Measurements from ENCODE around the gene GMDS. TPM values are rescaled to one million over a fixed set of nuclear protein-coding genes. Genes with fewer than 3 reads are reported as not detected.
A peak's percentile ranks its signal among the peaks of the same experiment; 100 is the strongest.

Gene GMDS
- total and polyA plus RNA-seq, 2 of the 4 experiments (the other 2 are of a cell fraction): 7.3 to 21.9 TPM

- WGBS, 2 experiments (ENCODE audit: extremely low coverage in 2 of 2, insufficient read length in 1 of 2): 28% methylated on average over 35 of the region's 60 CpGs; no CpG with 5 or more reads in 1 of the 2 experiments
- Histone ChIP-seq H3K9ac (ENCODE audit: low read depth, low read length) (peak overlapping the region; percentile 78), H2AFZ (replicated peaks; ENCODE audit: low read length, poor library complexity) (peak overlapping the region; percentile 77), H3K18ac (ENCODE audit: low read depth, low read length) (peak overlapping the region; percentile 8), H2BK5ac (ENCODE audit: low read depth, low read length, poor library complexity, severe bottlenecking) (peak overlapping the region; percentile 60), H2BK20ac (ENCODE audit: low read depth, low read length) (peak overlapping the region; percentile 31; the same call in 1 of the 2 replicates), H3K9me3 (ENCODE audit: control insufficient read depth, insufficient read depth, low read length) (no peaks in the 10 kb centered on the region), H3K23ac (ENCODE audit: low read depth, low read length) (peak overlapping the region; percentile 84; the same call in 1 of the 2 replicates), H3K79me1 (ENCODE audit: low read depth in 1 of 2, low read length in 2 of 2) (peaks cover 10 to 24% of the 10 kb centered on the region in 2 experiments), H2BK15ac (ENCODE audit: low read depth, low read length) (no peak overlapping the region; the same call in 2 of the 3 replicates), H3K4me1 (ENCODE audit: control insufficient read depth, insufficient read depth, low read length) (peaks cover 4% of the 10 kb centered on the region), H2BK120ac (ENCODE audit: low read depth, low read length) (peak overlapping the region; percentile 62), H3K4me3 (ENCODE audit: insufficient read depth, low read depth, low read length) (peak overlapping the region; percentile 85), H3K27ac (ENCODE audit: insufficient read depth, low read length) (peak overlapping the region; percentile 63), H3K4me2 (ENCODE audit: low read depth, low read length) (peak overlapping the region; percentile 87), H3K14ac (replicated peaks; ENCODE audit: low read depth, low read length) (peak overlapping the region; percentile 76), H3K36me3 (ENCODE audit: control insufficient read depth, insufficient read depth, low read length) (peaks cover 15% of the 10 kb centered on the region), H2AK9ac (replicated peaks; ENCODE audit: low read depth, low read length, poor library complexity) (peak overlapping the region; percentile 62), H2AK5ac (ENCODE audit: low read depth, low read length) (peak overlapping the region; percentile 1; the same call in 1 of the 2 replicates), H3K9me1 (ENCODE audit: insufficient read depth, low read length) (no peaks in the 10 kb centered on the region), H3K4ac (ENCODE audit: low read depth, low read length) (peak overlapping the region; percentile 83), H3K27me3 (ENCODE audit: control insufficient read depth, insufficient read depth, low read length) (no peaks in the 10 kb centered on the region), H4K5ac (ENCODE audit: low read depth, low read length) (peak overlapping the region; percentile 40; the same call in 1 of the 2 replicates), H3K56ac (ENCODE audit: extremely low read depth, insufficient read depth, low read length) (peak overlapping the region; percentile 56; the same call in 1 of the 2 replicates), H4K20me1 (ENCODE audit: insufficient read depth, low read length) (peaks cover 16% of the 10 kb centered on the region), H4K91ac (ENCODE audit: insufficient read depth, low read depth, low read length) (peak overlapping the region; percentile 58), H4K8ac (ENCODE audit: low read depth in 2 of 2, low read length in 2 of 2) (peak overlapping the region; percentile 63 to 82; a peak in 3 of 4 replicates)
- dilution Hi-C loops (cut with HindIII; ENCODE audit: low sequenced_read_pairs, unreplicated experiment) (no loop called here), in situ Hi-C loops (cut with MboI; ENCODE audit: low sequenced_read_pairs) (no loop called here), intact Hi-C loops (cut with micrococcal nuclease) (loop anchor here (1.0 to 10.0 kb wide), 9 partner anchors 72 to 739 kb away; no protein-coding TSS in a partner anchor)
- ChIA-PET CTCF (interaction anchor here (1.3 kb wide), 1 partner anchor 11 kb away, joined by 4 read pairs; no protein-coding TSS in a partner anchor), POLR2A (ENCODE audit: unreplicated experiment) (no interaction called here)
- TF ChIP-seq MXI1 (IDR thresholded peaks at IDR 0.05; ENCODE audit: borderline replicate concordance, low read depth, low read length) (no peak), CEBPB (IDR thresholded peaks at IDR 0.05; ENCODE audit: low read depth, low read length) (no peak), POLR2A (IDR thresholded peaks at IDR 0.05; ENCODE audit: low read depth, low read length) (no peak), RFX5 (IDR thresholded peaks at IDR 0.05; ENCODE audit: low read depth, low read length) (no peak), FOS (IDR thresholded peaks at IDR 0.05; ENCODE audit: low read depth, low read length) (no peak), CTCF (conservative IDR thresholded peaks at IDR 0.05; ENCODE audit: low read depth, low read length) (no peak), MAZ (IDR thresholded peaks at IDR 0.05; ENCODE audit: borderline replicate concordance, low read depth, low read length) (peak; percentile 77; the same call in 1 of the 2 replicates), BHLHE40 (IDR thresholded peaks at IDR 0.05; ENCODE audit: low read depth, low read length) (0 out of 2 replicates have a peak, but pooled peaks have one; percentile 14), CHD1 (IDR thresholded peaks at IDR 0.05; ENCODE audit: low read depth, low read length) (no peak)
- no TSS peak for BruUV-seq (replicated peaks)
- ATAC-seq (ENCODE audit: low read depth) (peak; percentile 2), DNase-seq (peak; percentile 47)
Measured at GRCh38 chr6:1613688-1614447, 631.5 kb downstream of the GMDS start.
